Neural progenitor cell (in vitro differentiated cells): ENCODE data around the gene NR2C2AP.

Experiments used
- CTCF ChIP-seq: fragments of 200-600 bp; sonication (generic); IDR thresholded peaks from 2 replicates; pipeline ENCODE4 v1.5.1; 2017; ENCODE audit warnings: antibody characterized with exemption, mild to moderate bottlenecking
- EZH2 ChIP-seq: fragments of 200-600 bp; sonication (generic); IDR thresholded peaks from 2 replicates; pipeline ENCODE4 v1.6.1; 2017; ENCODE audit warnings: antibody characterized with exemption, mild to moderate bottlenecking, moderate library complexity
- EZH2phosphoT487 ChIP-seq: fragments of 200-600 bp; sonication (generic); IDR thresholded peaks from 2 replicates; pipeline ENCODE4 v1.6.1; 2017; ENCODE audit warnings: antibody characterized with exemption

- no peak for TF ChIP-seq CTCF
- TF ChIP-seq EZH2 = no peak
- TF ChIP-seq EZH2phosphoT487 = no peak
These were observed 37.8 kb downstream of the NR2C2AP start for GRCh38 chr19:19165396-19165795.
